Measurements from ENCODE around the gene IREB2.

DNA sequence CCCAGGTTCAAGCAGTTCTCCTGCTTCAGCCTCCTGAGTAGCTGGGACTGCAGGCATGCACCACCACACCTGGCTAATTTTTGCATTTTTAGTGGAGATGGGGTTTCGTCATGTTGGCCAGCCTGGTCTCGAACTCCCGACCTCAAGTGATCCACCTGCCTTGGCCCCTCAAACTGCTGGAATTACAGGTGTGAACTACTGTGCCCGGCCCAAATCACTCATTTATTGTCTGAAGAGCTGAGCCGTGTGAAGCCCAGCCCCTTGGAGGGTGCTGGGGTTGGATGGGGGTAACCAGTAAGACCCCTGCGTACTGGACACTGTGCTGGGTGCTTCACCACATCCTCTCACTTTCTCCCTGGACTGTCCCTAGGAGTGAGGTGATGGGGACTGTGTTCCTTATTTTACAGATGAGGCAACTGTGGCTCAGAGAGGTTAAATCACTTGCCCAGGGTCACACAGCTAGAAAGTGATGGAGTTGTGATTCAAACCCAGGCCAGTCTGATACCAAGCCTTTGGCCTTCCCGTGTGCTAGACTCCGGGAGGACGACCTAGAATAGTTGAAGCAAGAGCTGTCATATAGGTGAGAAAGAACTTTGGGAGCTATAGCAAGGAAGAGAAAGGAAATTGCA is 41.7 kb upstream of the IREB2 start:
- TF ChIP-seq, protein P1, sequence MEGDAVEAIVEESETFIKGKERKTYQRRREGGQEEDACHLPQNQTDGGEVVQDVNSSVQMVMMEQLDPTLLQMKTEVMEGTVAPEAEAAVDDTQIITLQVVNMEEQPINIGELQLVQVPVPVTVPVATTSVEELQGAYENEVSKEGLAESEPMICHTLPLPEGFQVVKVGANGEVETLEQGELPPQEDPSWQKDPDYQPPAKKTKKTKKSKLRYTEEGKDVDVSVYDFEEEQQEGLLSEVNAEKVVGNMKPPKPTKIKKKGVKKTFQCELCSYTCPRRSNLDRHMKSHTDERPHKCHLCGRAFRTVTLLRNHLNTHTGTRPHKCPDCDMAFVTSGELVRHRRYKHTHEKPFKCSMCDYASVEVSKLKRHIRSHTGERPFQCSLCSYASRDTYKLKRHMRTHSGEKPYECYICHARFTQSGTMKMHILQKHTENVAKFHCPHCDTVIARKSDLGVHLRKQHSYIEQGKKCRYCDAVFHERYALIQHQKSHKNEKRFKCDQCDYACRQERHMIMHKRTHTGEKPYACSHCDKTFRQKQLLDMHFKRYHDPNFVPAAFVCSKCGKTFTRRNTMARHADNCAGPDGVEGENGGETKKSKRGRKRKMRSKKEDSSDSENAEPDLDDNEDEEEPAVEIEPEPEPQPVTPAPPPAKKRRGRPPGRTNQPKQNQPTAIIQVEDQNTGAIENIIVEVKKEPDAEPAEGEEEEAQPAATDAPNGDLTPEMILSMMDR (IDR thresholded peaks at IDR 0.05): no peak
- TF ChIP-seq POLR2A (IDR thresholded peaks at IDR 0.05): no peak
